Esophagus squamous epithelium (tissue), 4 donors: Measurements from ENCODE around the gene CTNND2.

ENCODE experiments used
- CTCF ChIP-seq, 6 experiments: fragments of 450-650 bp in 4 of 6; fragments of 200-600 bp in 2 of 6; sonication (generic) in 2 of 6; IDR thresholded peaks; one replicate each; pipeline ENCODE4 v1.5.1; 2016 to 2019; ENCODE audit warnings: antibody characterized with exemption in 6 of 6, mild to moderate bottlenecking in 4 of 6, moderate library complexity in 4 of 6
- POLR2A ChIP-seq, 4 donors: fragments of 450-650 bp; IDR thresholded peaks; one replicate each; pipeline ENCODE4 v1.6.1; 2017; ENCODE audit warnings: antibody characterized with exemption in 4 of 4, mild to moderate bottlenecking in 4 of 4, moderate library complexity in 3 of 4

DNA sequence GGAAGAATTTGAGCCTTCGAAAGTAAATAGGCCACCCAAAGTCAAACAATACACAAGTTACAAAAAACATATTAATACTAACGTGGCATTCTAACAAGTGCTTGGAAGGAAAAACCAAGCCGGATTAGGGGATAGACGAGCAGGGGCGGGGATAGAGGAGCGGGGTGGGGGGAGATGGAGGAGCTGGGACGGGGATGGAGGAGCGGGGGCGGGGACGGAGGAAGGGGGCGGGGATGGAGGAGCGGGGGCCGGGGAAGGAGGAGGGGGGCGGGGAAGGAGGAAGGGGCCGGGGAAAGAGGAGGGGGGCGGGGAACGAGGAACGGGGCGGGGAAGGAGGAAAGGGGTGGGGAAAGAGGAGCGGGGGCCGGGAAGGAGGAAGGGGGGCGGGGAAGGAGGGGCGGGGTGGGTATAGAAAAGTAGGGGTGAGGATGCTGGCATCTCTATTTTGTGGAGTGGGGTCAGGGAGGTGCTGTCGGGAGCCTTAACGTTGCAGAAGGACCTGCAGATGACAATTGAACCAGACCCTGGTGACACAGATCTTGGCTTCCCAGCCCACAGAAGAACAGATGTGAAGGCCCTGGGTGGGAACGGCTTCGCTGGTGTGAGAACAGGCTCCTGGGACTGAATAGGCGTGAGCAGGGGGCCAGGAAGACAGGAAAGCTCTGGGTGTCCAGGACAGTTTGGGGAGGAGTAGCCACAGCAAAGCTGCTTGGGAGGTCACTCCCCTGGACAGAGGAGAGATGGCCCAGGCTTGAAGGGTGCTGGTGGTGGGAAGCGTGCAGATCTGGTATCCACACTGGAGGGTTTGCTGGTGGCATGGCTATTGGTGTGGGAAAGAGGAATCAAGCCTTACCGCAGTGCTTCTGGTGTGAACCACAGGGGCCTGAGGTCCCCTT, 909.9 kb downstream of the CTNND2 start:
- no peak for TF ChIP-seq POLR2A (IDR thresholded peaks at IDR 0.05)
- TF ChIP-seq CTCF (IDR thresholded peaks at IDR 0.05): no peak
